ENCODE results near the gene MAPK11.

GRCh38 chr22:50305393-50305922 lies 35.3 kb upstream of the MAPK11 start:
- TF ChIP-seq FOXA1 (IDR thresholded peaks at IDR 0.05) = no peak
- TF ChIP-seq HDGF (IDR thresholded peaks at IDR 0.05; ENCODE audit: borderline replicate concordance) = no peak
- no peak for TF ChIP-seq ELF4 (IDR thresholded peaks at IDR 0.05)
- no peak for TF ChIP-seq BHLHE40 (IDR thresholded peaks at IDR 0.05; ENCODE audit: borderline replicate concordance)
- no peak for TF ChIP-seq NFRKB (IDR thresholded peaks at IDR 0.05)
- no peak for TF ChIP-seq ZNF384 (IDR thresholded peaks at IDR 0.05)
- no peak for TF ChIP-seq FOXM1 (IDR thresholded peaks at IDR 0.05; ENCODE audit: borderline replicate concordance)
- no peak for TF ChIP-seq TARDBP (IDR thresholded peaks at IDR 0.05)
- no peak for TF ChIP-seq LEF1 (IDR thresholded peaks at IDR 0.05; ENCODE audit: borderline replicate concordance)

Data from HEK293T (cell line).